Fibroblast of lung (primary cell): Measurements from ENCODE around the gene PBOV1. TPM values are rescaled to one million over a fixed set of nuclear protein-coding genes. Genes with fewer than 3 reads are reported as not detected.

Source experiments
- DNase-seq, 2 donors: peaks; one replicate each; pipeline versions ENCODE4 v3.0.0 to v3.0.0-alpha.2; 2010; ENCODE audit warnings: low read depth in 2 of 2
- H2AFZ ChIP-seq: 2 replicates; pipeline ENCODE4 v1.5.1; 2012; ENCODE audit warnings: low read length, control low read depth, inconsistent platforms
- H3K27ac ChIP-seq: 2 replicates; pipeline ENCODE4 v1.5.1; 2011; ENCODE audit warnings: low read length, control low read depth; ENCODE audit not compliant: insufficient read depth
- H3K27me3 ChIP-seq: 2 replicates; pipeline ENCODE4 v1.5.1; 2011; ENCODE audit warnings: mild to moderate bottlenecking, low read length; ENCODE audit not compliant: control insufficient read depth, insufficient read depth
- H3K36me3 ChIP-seq: 2 replicates; pipeline ENCODE4 v1.5.1; 2011; ENCODE audit warnings: low read length; ENCODE audit not compliant: control insufficient read depth, insufficient read depth
- H3K4me1 ChIP-seq: 2 replicates; pipeline ENCODE4 v1.5.1; 2011; ENCODE audit warnings: low read length; ENCODE audit not compliant: control insufficient read depth, insufficient read depth; ENCODE audit errors: extremely low read depth
- H3K4me2 ChIP-seq: 2 replicates; pipeline ENCODE4 v1.5.1; 2011; ENCODE audit warnings: low read length, control low read depth; ENCODE audit not compliant: insufficient read depth; ENCODE audit errors: extremely low read depth
- H3K4me3 ChIP-seq, 4 experiments: fragments of 200-600 bp in 1 of 4; sonication (generic) in 1 of 4; replicated peaks in 1 of 4; 2 replicates each; pipeline ENCODE4 v1.5.1; 2011 to 2016; ENCODE audit warnings: low read length in 4 of 4, low read depth in 3 of 4, mild to moderate bottlenecking in 3 of 4, control low read depth in 2 of 4, inconsistent platforms in 1 of 4, mixed read lengths in 1 of 4; ENCODE audit not compliant: insufficient read depth in 1 of 4; ENCODE audit errors: control extremely low read depth in 1 of 4
- H3K79me2 ChIP-seq: 2 replicates; pipeline ENCODE4 v1.5.1; 2012; ENCODE audit warnings: mild to moderate bottlenecking, low read length, inconsistent platforms; ENCODE audit not compliant: control insufficient read depth, insufficient read depth
- H3K9ac ChIP-seq: 2 replicates; pipeline ENCODE4 v1.5.1; 2011; ENCODE audit warnings: mild to moderate bottlenecking, low read length, control low read depth; ENCODE audit not compliant: insufficient read depth
- H3K9me3 ChIP-seq: 2 replicates; pipeline ENCODE4 v1.5.1; 2012; ENCODE audit warnings: low read depth, low read length; ENCODE audit not compliant: control insufficient read depth, insufficient read depth
- H4K20me1 ChIP-seq: 2 replicates; pipeline ENCODE4 v1.5.1; 2011; ENCODE audit warnings: low read length; ENCODE audit not compliant: control insufficient read depth, insufficient read depth; ENCODE audit errors: extremely low read depth
- EZH2 ChIP-seq: IDR thresholded peaks from 2 replicates; pipeline ENCODE4 v1.5.1; 2012; ENCODE audit warnings: low read length, control low read depth, mild to moderate bottlenecking; ENCODE audit errors: missing control alignments
- polyA plus RNA-seq, 2 donors: library from polyadenylated mRNA; depleted of rRNA in 1 of 2; stranded (reverse) in 1 of 2; unstranded in 1 of 2; fragments of >200 nt; gene quantifications; 2 replicates each; pipeline ENCODE4 v1.2.1, GENCODE V29; 2011 to 2012; ENCODE audit warnings: missing spikeins in 1 of 2
- total RNA-seq: library from RNA; depleted of rRNA; stranded (reverse); fragments of >200 nt; gene quantifications from 2 replicates; pipeline ENCODE4 v1.2.1, GENCODE V29; 2014
- TF ChIP-seq, protein P1 (sequence below), 2 donors: IDR thresholded peaks in 1 of 2; conservative IDR thresholded peaks in 1 of 2; 1 replicate in 1 of 2; 2 replicates in 1 of 2; pipeline ENCODE4 v1.5.1; 2011 to 2012; ENCODE audit warnings: low read length in 2 of 2, control low read depth in 1 of 2, inconsistent platforms in 1 of 2, low read depth in 1 of 2, mild to moderate bottlenecking in 1 of 2

PBOV1 gene
- total and polyA plus RNA-seq, 2 donors (not counting 1 experiment from before 2014, with no cell fraction given): not detected

GRCh38 chr6:138211048-138211581 lies 7.2 kb downstream of the PBOV1 start:
- H2AFZ ChIP-seq: no peak overlapping the region
- H3K27me3 ChIP-seq: no peaks in the 10 kb centered on the region
- no peaks in the 10 kb centered on the region for H3K36me3 ChIP-seq
- no peak overlapping the region for H3K4me3 ChIP-seq
- H3K9me3 ChIP-seq: no peaks in the 10 kb centered on the region
- no peaks in the 10 kb centered on the region for H3K79me2 ChIP-seq
- no peaks in the 10 kb centered on the region for H4K20me1 ChIP-seq
- TF ChIP-seq, protein P1, sequence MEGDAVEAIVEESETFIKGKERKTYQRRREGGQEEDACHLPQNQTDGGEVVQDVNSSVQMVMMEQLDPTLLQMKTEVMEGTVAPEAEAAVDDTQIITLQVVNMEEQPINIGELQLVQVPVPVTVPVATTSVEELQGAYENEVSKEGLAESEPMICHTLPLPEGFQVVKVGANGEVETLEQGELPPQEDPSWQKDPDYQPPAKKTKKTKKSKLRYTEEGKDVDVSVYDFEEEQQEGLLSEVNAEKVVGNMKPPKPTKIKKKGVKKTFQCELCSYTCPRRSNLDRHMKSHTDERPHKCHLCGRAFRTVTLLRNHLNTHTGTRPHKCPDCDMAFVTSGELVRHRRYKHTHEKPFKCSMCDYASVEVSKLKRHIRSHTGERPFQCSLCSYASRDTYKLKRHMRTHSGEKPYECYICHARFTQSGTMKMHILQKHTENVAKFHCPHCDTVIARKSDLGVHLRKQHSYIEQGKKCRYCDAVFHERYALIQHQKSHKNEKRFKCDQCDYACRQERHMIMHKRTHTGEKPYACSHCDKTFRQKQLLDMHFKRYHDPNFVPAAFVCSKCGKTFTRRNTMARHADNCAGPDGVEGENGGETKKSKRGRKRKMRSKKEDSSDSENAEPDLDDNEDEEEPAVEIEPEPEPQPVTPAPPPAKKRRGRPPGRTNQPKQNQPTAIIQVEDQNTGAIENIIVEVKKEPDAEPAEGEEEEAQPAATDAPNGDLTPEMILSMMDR (conservative IDR thresholded peaks at IDR 0.05 in 1 of 2, IDR thresholded peaks at IDR 0.05 in 1 of 2; ENCODE audit: low read depth in 1 of 2, low read length in 2 of 2): no peak
- H3K9ac ChIP-seq: no peak overlapping the region
- DNase-seq: no peak
- H3K4me2 ChIP-seq: no peak overlapping the region
- no peaks in the 10 kb centered on the region for H3K4me1 ChIP-seq
- H3K27ac ChIP-seq: no peak overlapping the region

DNA sequence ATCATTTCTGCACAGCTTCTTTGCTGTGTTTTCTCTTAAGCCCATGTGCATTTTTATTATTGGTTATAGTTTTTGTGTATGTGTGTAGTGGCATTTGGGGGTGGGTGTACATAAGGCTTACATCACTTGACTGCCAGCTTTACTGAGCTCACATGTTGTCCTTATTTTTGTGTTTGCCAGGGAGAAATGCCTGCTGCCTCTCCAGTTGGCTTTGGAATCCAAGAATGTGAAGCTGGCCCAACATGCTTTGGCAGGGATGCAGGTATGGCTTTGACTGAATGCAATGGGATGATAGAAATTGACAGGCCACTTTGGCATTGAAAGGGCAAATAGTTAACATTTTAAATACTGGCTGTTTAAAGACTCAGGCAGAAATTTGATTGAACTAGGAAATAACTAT lies 11.4 kb downstream of the PBOV1 start:
- Histone ChIP-seq H3K27ac (no peak overlapping the region), H3K4me2 (no peak overlapping the region), H3K79me2 (no peaks in the 10 kb centered on the region), H2AFZ (no peak overlapping the region), H3K9me3 (no peaks in the 10 kb centered on the region), H3K36me3 (no peaks in the 10 kb centered on the region), H3K4me3 (no peak overlapping the region), H4K20me1 (no peaks in the 10 kb centered on the region), H3K27me3 (no peaks in the 10 kb centered on the region), H3K9ac (no peak overlapping the region), H3K4me1 (no peaks in the 10 kb centered on the region)
- no peak for DNase-seq
- TF ChIP-seq, protein P1 (conservative IDR thresholded peaks at IDR 0.05 in 1 of 2, IDR thresholded peaks at IDR 0.05 in 1 of 2; ENCODE audit: low read depth in 1 of 2, low read length in 2 of 2): no peak
- no peak for TF ChIP-seq EZH2

DNA sequence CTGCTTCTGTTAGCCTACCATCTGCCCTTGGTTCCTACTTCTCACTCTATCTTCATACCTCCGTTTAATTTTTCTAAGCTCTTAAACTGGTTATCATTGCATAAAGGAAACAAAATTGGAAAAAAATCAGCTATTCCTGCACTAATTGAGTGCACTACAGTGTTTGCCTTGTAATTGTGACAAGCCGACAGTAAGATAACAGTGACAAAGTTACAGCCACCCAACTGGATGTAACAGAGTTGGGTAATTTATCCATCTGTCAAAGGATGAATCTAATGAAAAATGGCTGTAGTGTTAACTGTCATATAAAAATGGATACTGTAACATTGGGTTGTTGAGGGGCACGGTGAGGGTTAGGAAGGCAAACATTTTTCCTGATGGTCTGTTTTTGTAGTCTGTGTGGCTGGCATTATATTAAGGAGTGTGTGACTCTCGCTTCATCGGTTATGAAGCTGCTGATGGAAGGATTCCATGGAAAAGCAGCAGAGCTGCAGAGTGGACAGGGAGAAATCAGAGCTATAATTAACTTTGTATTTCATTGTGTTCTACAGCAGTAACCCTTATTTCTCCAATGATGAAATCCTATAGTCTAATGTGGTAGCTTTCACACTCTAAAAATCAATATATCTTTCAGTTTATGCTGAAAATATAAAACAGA lies 12.7 kb downstream of the PBOV1 start:
- Histone ChIP-seq H4K20me1 (no peaks in the 10 kb centered on the region), H3K79me2 (no peaks in the 10 kb centered on the region), H3K4me1 (no peaks in the 10 kb centered on the region), H3K9me3 (no peaks in the 10 kb centered on the region), H3K27me3 (no peaks in the 10 kb centered on the region), H3K27ac (no peak overlapping the region), H3K36me3 (no peaks in the 10 kb centered on the region), H3K4me2 (no peak overlapping the region), H3K4me3 (no peak overlapping the region), H2AFZ (no peak overlapping the region), H3K9ac (no peak overlapping the region)
- TF ChIP-seq, protein P1 (conservative IDR thresholded peaks at IDR 0.05 in 1 of 2, IDR thresholded peaks at IDR 0.05 in 1 of 2; ENCODE audit: low read depth in 1 of 2, low read length in 2 of 2): no peak
- TF ChIP-seq EZH2: no peak
- no peak for DNase-seq
